ENCODE measurements around the gene PNMA6E. TPM values are rescaled to one million over a fixed set of nuclear protein-coding genes. Genes with fewer than 3 reads are reported as not detected.

Gene PNMA6E
- total and polyA plus RNA-seq, 12 donors, result 0.07 to 0.27 (median 0.16) TPM; not detected in 5

DNA sequence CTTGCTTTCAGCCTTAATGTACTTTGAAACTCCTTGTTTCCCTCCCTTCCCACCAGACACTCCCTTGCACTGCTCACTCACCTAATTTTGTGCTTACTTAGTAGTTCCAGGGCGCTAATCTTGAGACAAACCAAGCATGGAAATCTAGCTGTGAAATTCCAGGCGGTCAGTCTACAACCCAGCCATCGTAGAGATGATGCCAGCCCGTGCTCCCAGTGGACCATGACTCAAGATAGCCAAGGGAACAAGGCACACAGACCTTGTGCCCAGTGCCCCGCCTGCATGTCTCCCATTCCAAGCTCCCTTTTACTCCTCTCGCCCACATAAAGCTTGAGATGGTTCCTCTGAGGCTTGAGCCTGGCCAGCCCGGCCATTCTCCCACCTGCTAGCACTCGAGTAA is 33.7 kb upstream of the PNMA6E start:
- Histone ChIP-seq H3K4me3 (no peak overlapping the region), H3K36me3 (replicated peaks in 1 of 2) (no peaks in the 10 kb centered on the region), H3K9me3 (replicated peaks in 1 of 3) (peaks cover 0 to 3% (median 0%) of the 10 kb centered on the region in 3 donors), H3K27ac (no peak overlapping the region), H3K4me1 (replicated peaks in 1 of 2) (no peaks in the 10 kb centered on the region), H3K27me3 (no peaks in the 10 kb centered on the region)
- TF ChIP-seq, protein P1, sequence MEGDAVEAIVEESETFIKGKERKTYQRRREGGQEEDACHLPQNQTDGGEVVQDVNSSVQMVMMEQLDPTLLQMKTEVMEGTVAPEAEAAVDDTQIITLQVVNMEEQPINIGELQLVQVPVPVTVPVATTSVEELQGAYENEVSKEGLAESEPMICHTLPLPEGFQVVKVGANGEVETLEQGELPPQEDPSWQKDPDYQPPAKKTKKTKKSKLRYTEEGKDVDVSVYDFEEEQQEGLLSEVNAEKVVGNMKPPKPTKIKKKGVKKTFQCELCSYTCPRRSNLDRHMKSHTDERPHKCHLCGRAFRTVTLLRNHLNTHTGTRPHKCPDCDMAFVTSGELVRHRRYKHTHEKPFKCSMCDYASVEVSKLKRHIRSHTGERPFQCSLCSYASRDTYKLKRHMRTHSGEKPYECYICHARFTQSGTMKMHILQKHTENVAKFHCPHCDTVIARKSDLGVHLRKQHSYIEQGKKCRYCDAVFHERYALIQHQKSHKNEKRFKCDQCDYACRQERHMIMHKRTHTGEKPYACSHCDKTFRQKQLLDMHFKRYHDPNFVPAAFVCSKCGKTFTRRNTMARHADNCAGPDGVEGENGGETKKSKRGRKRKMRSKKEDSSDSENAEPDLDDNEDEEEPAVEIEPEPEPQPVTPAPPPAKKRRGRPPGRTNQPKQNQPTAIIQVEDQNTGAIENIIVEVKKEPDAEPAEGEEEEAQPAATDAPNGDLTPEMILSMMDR (IDR thresholded peaks at IDR 0.05), result no peak
- no peak for TF ChIP-seq POLR2A (IDR thresholded peaks at IDR 0.05)
- intact Hi-C loops (cut with DNase I), result no loop called here
- 80 to 97% (median 87%) methylated on average over 7 to 8 of the region's 8 CpGs for WGBS, 4 donors
- no peak for DNase-seq

DNA sequence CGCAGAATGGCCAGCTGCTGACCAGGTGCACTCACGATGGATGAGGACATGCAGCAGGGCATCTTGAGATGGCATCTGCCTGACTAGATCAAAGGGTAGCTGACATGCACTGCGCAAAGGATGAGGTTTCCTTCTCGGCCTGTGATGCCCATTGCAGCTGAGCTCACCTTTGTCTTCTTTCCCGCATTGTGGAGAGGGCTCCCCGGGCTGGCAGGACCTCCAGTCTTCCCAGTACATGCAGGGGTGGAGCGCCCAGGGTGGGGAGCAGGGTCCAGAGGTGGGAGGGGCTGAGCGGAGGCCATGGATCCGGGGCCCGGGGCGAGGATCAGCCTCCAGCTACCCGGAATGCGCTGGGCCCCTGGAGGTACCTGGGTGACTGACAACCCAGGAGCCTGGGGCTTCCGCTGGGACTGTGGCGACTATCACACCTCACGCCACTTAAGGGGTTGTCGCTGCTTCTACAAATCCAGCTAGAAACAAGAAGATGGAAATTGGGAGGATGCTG is 32.7 kb upstream of the PNMA6E start:
- WGBS, 4 donors, result 87 to 92% (median 89%) methylated on average over 12 to 17 of the region's 17 CpGs; no CpG with 5 or more reads in 1 of the 4 donors
- no peaks in the 10 kb centered on the region for H3K36me3 ChIP-seq (replicated peaks in 1 of 2)

DNA sequence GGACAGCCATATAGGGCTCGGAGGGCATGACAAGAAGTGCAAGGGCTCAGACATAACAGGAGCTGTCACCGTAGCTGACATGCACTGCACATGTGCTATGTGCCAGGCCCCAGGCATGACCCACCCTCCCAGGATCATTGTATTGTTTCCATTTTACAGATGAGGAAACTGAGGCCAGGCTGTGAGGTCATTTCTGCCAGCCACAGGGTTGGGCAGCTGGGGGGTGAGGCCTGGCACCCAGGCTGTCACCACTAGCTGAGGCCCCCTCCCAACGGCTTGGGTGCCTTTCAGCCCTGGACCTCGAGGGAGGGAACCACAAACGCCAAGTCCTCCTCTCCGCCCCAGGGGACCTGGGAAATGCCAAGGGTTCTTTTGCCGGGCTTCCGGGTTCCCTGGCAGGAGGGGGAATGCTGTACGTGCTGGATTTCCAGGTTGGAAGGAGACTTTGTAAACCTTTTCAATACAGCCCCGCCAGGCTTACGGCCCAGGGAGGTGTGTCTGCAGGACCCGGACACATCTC is 32.1 kb upstream of the PNMA6E start:
- WGBS, 4 donors, result 74 to 89% (median 89%) methylated on average over 5 to 12 of the region's 12 CpGs; no CpG with 5 or more reads in 1 of the 4 donors
- H3K27ac ChIP-seq, result no peak overlapping the region
- intact Hi-C loops (cut with DNase I), result no loop called here
- no peaks in the 10 kb centered on the region for H3K36me3 ChIP-seq (replicated peaks in 1 of 2)
- H3K4me1 ChIP-seq (replicated peaks in 1 of 2), result no peaks in the 10 kb centered on the region
- H3K4me3 ChIP-seq, result no peak overlapping the region
- TF ChIP-seq, protein P1 (IDR thresholded peaks at IDR 0.05), result no peak
- no peak for TF ChIP-seq POLR2A (IDR thresholded peaks at IDR 0.05)
- DNase-seq, result no peak
- H3K27me3 ChIP-seq, result no peaks in the 10 kb centered on the region
- H3K9me3 ChIP-seq (replicated peaks in 1 of 3), result peaks cover 0 to 3% (median 0%) of the 10 kb centered on the region in 3 donors

More for the DNA sequence above, 32.7 kb upstream of the PNMA6E start:
- no peak overlapping the region for H3K4me3 ChIP-seq
- no peak for DNase-seq
- H3K9me3 ChIP-seq (replicated peaks in 1 of 3), result peaks cover 0 to 3% (median 0%) of the 10 kb centered on the region in 3 donors
- H3K27me3 ChIP-seq, result no peaks in the 10 kb centered on the region
- H3K27ac ChIP-seq, result no peak overlapping the region
- TF ChIP-seq, protein P1 (IDR thresholded peaks at IDR 0.05), result no peak
- no peak for TF ChIP-seq POLR2A (IDR thresholded peaks at IDR 0.05)
- H3K4me1 ChIP-seq (replicated peaks in 1 of 2), result no peaks in the 10 kb centered on the region
- intact Hi-C loops (cut with DNase I), result no loop called here

DNA sequence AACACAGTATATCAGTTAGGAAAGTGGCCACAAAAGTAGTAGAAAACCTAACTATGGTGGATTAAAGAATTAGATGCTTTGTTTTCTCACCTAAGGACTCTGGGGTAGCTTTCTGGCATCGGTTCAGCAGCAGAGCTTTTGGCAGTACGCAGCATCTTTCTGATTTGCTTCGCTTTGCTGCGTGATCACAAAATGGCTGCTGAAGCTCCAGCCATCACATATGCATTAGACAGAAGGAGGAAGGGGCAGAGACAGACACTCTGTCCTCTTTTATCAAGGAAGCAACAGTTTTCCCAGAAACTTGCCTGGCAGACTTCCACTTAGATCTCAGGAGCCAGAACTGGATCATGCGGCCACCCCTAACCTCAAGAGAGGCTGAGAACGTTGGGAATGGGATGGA is 29.6 kb upstream of the PNMA6E start:
- peaks cover 0 to 3% (median 0%) of the 10 kb centered on the region in 3 donors for H3K9me3 ChIP-seq (replicated peaks in 1 of 3)
- H3K27me3 ChIP-seq, result no peaks in the 10 kb centered on the region
- H3K36me3 ChIP-seq (replicated peaks in 1 of 2), result no peaks in the 10 kb centered on the region
- no peak for DNase-seq
- intact Hi-C loops (cut with DNase I), result no loop called here
- no peak overlapping the region for H3K4me3 ChIP-seq
- H3K4me1 ChIP-seq (replicated peaks in 1 of 2), result no peaks in the 10 kb centered on the region
- no peak for TF ChIP-seq POLR2A (IDR thresholded peaks at IDR 0.05)
- TF ChIP-seq, protein P1 (IDR thresholded peaks at IDR 0.05), result no peak
- WGBS, 4 donors, result 85 to 91% (median 87%) methylated on average over 4 to 6 of the region's 6 CpGs
- H3K27ac ChIP-seq, result no peak overlapping the region

All from adrenal gland (tissue), 12 donors.